Keratinocyte (primary cell): Measurements from ENCODE around the gene SMAD7. TPM values are rescaled to one million over a fixed set of nuclear protein-coding genes. Genes with fewer than 3 reads are reported as not detected.

Source experiments
- DNase-seq: peaks from one replicate; pipeline ENCODE4 v3.0.0-alpha.2; 2011; ENCODE audit warnings: low read depth, missing footprints, low spot score
- FAIRE-seq: peaks from 2 replicates; lab custom pipeline; 2011; peaks lifted over from hg19 to GRCh38; lab: Jason Lieb, UNC
- H2AFZ ChIP-seq: 2 replicates; pipeline ENCODE4 v1.6.0; 2012; ENCODE audit warnings: low read length, control low read depth, inconsistent platforms; ENCODE audit not compliant: control insufficient read depth
- H3K27ac ChIP-seq: 2 replicates; pipeline ENCODE4 v1.5.1; 2011; ENCODE audit warnings: low read length; ENCODE audit not compliant: control insufficient read depth, insufficient read depth
- H3K27me3 ChIP-seq: 3 replicates; pipeline ENCODE4 v1.6.0; 2011; ENCODE audit warnings: low read length; ENCODE audit not compliant: control insufficient read depth, insufficient read depth; ENCODE audit errors: extremely low read depth
- H3K36me3 ChIP-seq, 2 experiments: 2 replicates in 1 of 2; 3 replicates in 1 of 2; pipeline ENCODE4 v1.5.1; 2011; ENCODE audit warnings: low read length in 2 of 2, mild to moderate bottlenecking in 1 of 2; ENCODE audit not compliant: control insufficient read depth in 2 of 2, insufficient read depth in 2 of 2; ENCODE audit errors: extremely low read depth in 1 of 2
- H3K4me1 ChIP-seq: 3 replicates; pipeline ENCODE4 v1.5.1; 2011; ENCODE audit warnings: low read length; ENCODE audit not compliant: control insufficient read depth, insufficient read depth; ENCODE audit errors: extremely low read depth
- H3K4me2 ChIP-seq: 3 replicates; pipeline ENCODE4 v1.6.0; 2011; ENCODE audit warnings: low read depth, low read length; ENCODE audit not compliant: control insufficient read depth, insufficient read depth; ENCODE audit errors: extremely low read depth
- H3K4me3 ChIP-seq, 3 experiments: fragments of 200-600 bp in 1 of 3; sonication (generic) in 1 of 3; 2 replicates in 2 of 3; 3 replicates in 1 of 3; pipeline ENCODE4 v1.5.1; 2011 to 2016; ENCODE audit warnings: low read length in 3 of 3, mild to moderate bottlenecking in 3 of 3, control low read depth in 2 of 3, inconsistent platforms in 1 of 3, low read depth in 1 of 3, mixed read lengths in 1 of 3, mixed run types in 1 of 3, moderate library complexity in 1 of 3; ENCODE audit not compliant: control insufficient read depth in 2 of 3, insufficient read depth in 2 of 3; ENCODE audit errors: extremely low read depth in 1 of 3
- H3K79me2 ChIP-seq: 2 replicates; pipeline ENCODE4 v1.6.0; 2012; ENCODE audit warnings: low read length; ENCODE audit not compliant: control insufficient read depth, insufficient read depth
- H3K9ac ChIP-seq: 3 replicates; pipeline ENCODE4 v1.6.0; 2011; ENCODE audit warnings: low read length; ENCODE audit not compliant: control insufficient read depth, insufficient read depth; ENCODE audit errors: extremely low read depth
- H3K9me1 ChIP-seq: 3 replicates; pipeline ENCODE4 v1.6.0; 2011; ENCODE audit warnings: low read length; ENCODE audit not compliant: control insufficient read depth, insufficient read depth; ENCODE audit errors: extremely low read depth
- H3K9me3 ChIP-seq: 2 replicates; pipeline ENCODE4 v1.5.1; 2012; ENCODE audit warnings: low read depth, low read length; ENCODE audit not compliant: control insufficient read depth
- H4K20me1 ChIP-seq: 3 replicates; pipeline ENCODE4 v1.6.0; 2011; ENCODE audit warnings: low read length; ENCODE audit not compliant: control insufficient read depth, insufficient read depth; ENCODE audit errors: extremely low read depth
- EZH2 ChIP-seq: IDR thresholded peaks from one replicate; pipeline ENCODE4 v1.6.1; 2012; ENCODE audit warnings: inconsistent platforms, mild to moderate bottlenecking, low read length, moderate library complexity
- dilution Hi-C: fragments of 300-500 bp; cut with MboI; formaldehyde crosslinking; loops from one replicate; pipeline ENCODE4 v1.7.0; 2020; ENCODE audit warnings: low sequenced_read_pairs; ENCODE audit not compliant: extremely low pct_ligation_motif_present
- polyA plus RNA-seq, 5 experiments: library from polyadenylated mRNA; depleted of rRNA in 3 of 5; stranded (reverse) in 3 of 5; stranded (forward) in 1 of 5; unstranded in 1 of 5; fragments of >200 nt; gene quantifications; 1 replicate in 1 of 5; 2 replicates in 3 of 5; 3 replicates in 1 of 5; pipeline versions ENCODE4 v1.2.1 to v1.2.3, GENCODE V29; 2011 to 2012; ENCODE audit warnings: missing spikeins in 2 of 5, low read depth in 1 of 5, low replicate concordance in 1 of 5
- TF ChIP-seq, protein P1 (sequence below), 3 experiments: IDR thresholded peaks in 1 of 3; conservative IDR thresholded peaks in 1 of 3; optimal IDR thresholded peaks in 1 of 3; 2 replicates in 2 of 3; 3 replicates in 1 of 3; pipeline versions ENCODE3 to v1.5.1; 2011; ENCODE audit warnings: low read length in 3 of 3, mild to moderate bottlenecking in 3 of 3, moderate library complexity in 2 of 3, control low read depth in 1 of 3, inconsistent platforms in 1 of 3; ENCODE audit not compliant: insufficient read depth in 2 of 3; ENCODE audit errors: extremely low read depth in 1 of 3

The SMAD7 gene
- polyA plus RNA-seq, 1 donor (not counting 4 experiments of a cell fraction or from before 2014, with no cell fraction given) = 9.5 TPM

DNA sequence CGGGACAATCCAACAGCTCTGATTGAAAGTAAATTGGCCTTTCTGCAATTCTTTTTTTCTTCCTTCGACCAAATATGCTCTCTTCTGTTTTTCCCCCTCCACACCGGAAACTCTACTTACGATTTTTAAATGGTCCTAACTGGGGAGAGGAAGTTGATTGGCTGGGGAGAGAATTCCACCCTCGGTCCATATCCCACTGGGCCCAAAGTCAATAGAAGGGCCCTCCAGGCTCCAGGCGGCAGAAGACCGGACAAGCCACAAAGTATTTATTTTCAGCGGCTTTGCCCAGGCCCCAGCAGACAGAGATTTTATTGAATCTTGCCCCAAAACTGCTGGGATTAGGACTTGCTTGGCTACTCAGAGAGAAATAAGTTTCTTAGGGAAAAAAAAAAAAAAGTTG, 37.1 kb upstream of the SMAD7 start:
- H3K4me2 ChIP-seq = no peak overlapping the region
- no peaks in the 10 kb centered on the region for H3K36me3 ChIP-seq
- peaks cover 12% of the 10 kb centered on the region for H3K4me1 ChIP-seq
- H3K9me3 ChIP-seq = no peaks in the 10 kb centered on the region
- H3K9me1 ChIP-seq = no peaks in the 10 kb centered on the region
- no peak overlapping the region for H3K9ac ChIP-seq
- no peaks in the 10 kb centered on the region for H3K79me2 ChIP-seq
- DNase-seq (no peak), FAIRE-seq (no peak)
- no peaks in the 10 kb centered on the region for H3K27me3 ChIP-seq
- no peak overlapping the region for H3K27ac ChIP-seq
- dilution Hi-C loops = no loop called here
- H2AFZ ChIP-seq = no peak overlapping the region
- no peak overlapping the region for H3K4me3 ChIP-seq
- TF ChIP-seq, protein P1, sequence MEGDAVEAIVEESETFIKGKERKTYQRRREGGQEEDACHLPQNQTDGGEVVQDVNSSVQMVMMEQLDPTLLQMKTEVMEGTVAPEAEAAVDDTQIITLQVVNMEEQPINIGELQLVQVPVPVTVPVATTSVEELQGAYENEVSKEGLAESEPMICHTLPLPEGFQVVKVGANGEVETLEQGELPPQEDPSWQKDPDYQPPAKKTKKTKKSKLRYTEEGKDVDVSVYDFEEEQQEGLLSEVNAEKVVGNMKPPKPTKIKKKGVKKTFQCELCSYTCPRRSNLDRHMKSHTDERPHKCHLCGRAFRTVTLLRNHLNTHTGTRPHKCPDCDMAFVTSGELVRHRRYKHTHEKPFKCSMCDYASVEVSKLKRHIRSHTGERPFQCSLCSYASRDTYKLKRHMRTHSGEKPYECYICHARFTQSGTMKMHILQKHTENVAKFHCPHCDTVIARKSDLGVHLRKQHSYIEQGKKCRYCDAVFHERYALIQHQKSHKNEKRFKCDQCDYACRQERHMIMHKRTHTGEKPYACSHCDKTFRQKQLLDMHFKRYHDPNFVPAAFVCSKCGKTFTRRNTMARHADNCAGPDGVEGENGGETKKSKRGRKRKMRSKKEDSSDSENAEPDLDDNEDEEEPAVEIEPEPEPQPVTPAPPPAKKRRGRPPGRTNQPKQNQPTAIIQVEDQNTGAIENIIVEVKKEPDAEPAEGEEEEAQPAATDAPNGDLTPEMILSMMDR (optimal IDR thresholded peaks at IDR 0.05 in 1 of 3, IDR thresholded peaks at IDR 0.05 in 1 of 3, conservative IDR thresholded peaks at IDR 0.05 in 1 of 3; ENCODE audit: extremely low read depth in 1 of 3, insufficient read depth in 2 of 3, low read length in 3 of 3) = no peak
- TF ChIP-seq EZH2 = no peak
- no peaks in the 10 kb centered on the region for H4K20me1 ChIP-seq

DNA sequence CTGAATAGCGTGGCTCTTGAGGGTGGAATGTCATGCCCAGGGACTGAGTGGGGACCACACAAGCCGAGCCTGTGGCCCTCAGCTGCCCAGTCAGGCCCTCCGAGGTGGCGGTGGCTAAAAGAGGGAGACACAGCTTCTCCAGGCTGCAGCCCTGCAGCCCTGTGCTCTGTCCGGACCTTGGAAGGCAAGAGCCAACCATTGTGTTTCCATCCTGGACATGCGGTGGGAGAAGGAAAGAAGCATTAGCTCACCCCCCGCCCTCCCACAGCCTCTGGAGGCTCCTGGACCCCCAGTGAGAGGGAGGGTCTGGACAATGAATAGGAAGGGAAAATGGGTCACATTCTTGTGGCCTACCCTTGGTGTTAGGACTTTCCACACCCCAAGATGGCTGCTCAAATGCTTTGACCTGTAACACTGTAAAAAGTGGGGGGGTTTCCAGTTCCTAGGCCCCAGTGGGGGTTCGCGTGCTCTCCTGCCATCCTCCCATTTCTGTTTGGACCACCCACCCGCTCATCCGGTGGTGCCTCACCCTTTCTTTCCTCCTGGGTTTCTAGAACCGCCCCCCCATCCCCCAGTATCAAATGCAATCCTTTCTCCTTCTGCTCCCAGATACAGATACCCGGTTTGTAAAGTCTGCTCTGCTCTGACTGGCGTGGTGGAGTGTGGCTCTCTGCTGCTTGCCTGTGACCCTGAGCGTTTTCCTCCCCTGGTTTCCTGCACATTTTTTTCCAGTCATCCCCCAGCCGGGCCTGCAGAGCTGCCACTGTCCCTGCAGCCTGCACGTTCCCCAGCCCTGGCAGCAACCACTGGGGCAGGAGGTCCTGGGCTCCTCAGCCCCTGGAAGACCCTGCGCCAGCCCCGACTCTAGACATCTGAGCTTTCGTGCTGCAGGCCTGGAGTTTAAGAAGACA, 36.3 kb upstream of the SMAD7 start:
- Histone ChIP-seq H3K27me3 (no peaks in the 10 kb centered on the region), H2AFZ (no peak overlapping the region), H3K4me2 (no peak overlapping the region), H3K9me3 (no peaks in the 10 kb centered on the region), H3K79me2 (no peaks in the 10 kb centered on the region), H3K36me3 (no peaks in the 10 kb centered on the region), H3K9me1 (no peaks in the 10 kb centered on the region), H4K20me1 (no peaks in the 10 kb centered on the region), H3K9ac (no peak overlapping the region), H3K27ac (no peak overlapping the region), H3K4me1 (peaks cover 13% of the 10 kb centered on the region), H3K4me3 (no peak overlapping the region)
- FAIRE-seq (no peak), DNase-seq (no peak)
- no peak for TF ChIP-seq EZH2
- TF ChIP-seq, protein P1 (optimal IDR thresholded peaks at IDR 0.05 in 1 of 3, IDR thresholded peaks at IDR 0.05 in 1 of 3, conservative IDR thresholded peaks at IDR 0.05 in 1 of 3; ENCODE audit: extremely low read depth in 1 of 3, insufficient read depth in 2 of 3, low read length in 3 of 3) = no peak
- dilution Hi-C loops = no loop called here
